Endothelial cell of hepatic sinusoid (primary cell): ENCODE results near the gene DIP2A.
"Not testable (repeated sequence)": the region's sequence is repeated elsewhere in the genome, so short reads cannot be mapped to it uniquely, and the experiment has no call there.

ENCODE experiments used
- in situ Hi-C: cut with HindIII; loops from 2 replicates; pipeline ENCODE4 v1.10.0; 2017; ENCODE audit warnings: low sequenced_read_pairs

Gene DIP2A

DNA sequence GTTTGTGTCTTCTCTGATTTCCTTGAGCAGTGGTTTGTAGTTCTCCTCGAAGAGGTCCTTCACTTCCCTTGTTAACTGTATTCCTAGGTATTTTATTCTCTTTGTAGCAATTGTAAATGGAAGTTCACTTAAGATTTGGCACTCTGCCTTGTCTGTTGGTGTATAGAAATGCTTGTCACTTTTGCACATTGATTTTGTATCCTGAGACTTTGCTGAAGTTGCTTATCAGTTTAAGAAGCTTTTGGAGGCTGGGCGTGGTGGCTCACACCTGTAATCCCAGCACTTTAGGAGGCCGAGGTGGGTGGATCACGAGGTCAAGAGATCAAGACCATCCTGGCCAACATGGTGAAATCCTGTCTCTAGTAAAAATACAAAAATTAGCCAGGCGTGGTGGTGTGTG, 119.1 kb downstream of the DIP2A start:
- in situ Hi-C loops = not testable (repeated sequence)

DNA sequence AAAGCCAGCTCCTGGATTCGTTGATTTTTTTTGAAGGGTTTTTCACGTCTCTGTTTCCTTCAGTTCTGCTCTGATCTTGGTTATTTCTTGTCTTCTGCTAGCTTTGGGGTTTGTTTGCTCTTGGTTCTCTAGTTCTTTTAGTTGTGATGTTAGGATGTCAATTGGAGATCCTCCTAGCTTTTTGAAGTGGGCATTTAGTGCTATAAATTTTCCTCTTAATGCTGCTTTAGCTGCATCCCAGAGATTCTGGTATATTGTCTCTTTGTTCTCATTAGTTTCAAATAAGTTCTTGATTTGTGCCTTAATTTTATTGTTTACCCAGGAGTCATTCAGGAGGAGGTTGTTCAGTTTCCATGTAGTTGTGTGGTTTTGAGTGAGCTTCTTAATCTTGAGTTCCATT, 120.7 kb downstream of the DIP2A start:
- in situ Hi-C loops = not testable (repeated sequence)

DNA sequence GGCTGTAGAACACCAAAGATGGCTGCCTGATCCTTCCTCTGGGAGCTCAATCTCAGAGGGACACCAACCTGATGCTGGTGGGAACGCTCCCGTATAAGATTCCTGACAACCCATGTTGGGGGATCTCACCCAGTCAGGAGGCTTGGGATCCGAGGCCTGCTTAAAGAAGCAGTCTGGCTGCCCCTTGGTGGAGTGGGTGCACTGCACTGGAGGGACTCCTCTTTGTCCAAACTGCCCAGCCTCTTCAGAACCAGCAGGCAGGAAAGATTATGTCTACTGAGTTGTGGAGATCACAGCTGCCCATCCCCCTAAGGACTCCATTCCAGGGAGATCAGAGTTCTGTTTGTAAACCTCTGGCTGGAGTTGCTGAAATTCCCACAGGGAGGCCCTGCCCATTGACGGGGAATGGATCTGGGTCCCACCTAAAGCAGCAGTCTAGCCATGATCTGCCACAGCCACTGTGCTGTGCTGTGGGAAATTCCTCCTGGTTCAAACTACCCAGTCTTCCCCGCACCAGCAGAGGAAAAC, 123.2 kb downstream of the DIP2A start:
- in situ Hi-C loops = no loop called here

DNA sequence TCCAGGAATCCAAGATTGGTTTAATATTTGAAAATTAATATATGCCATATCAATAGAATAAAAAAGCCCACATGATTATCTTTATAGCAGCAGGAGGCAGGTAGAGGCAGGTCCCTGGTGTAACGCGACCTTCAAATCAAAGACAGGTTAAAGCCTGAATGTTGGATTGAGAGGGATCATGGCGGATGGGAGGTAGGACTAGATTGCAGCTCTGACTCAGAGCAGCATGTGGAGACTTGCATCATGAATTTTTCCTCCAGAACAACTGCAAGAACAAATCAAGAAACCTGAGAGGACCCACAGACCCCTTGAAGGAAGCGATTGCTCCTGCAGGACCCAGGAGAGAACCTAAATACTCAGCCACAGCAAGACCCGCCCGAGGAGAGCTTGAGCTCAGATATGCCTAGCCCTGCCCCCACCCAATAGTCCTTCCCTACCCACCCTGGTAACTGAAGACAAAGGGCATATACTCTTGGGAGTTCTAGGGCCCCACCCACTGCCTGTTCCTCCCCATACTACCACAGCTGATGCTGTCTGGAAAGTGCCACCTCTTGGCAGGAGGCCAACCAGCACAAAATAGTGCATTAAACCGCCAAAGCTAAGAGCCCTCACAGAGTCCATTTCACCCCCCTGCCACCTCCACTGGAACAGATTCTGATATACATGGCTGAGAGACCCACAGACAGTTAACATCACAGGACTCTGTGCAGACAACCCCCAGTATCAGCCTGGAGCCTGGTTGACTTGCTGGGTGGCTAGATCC, 126.7 kb downstream of the DIP2A start:
- in situ Hi-C loops = no loop called here

DNA sequence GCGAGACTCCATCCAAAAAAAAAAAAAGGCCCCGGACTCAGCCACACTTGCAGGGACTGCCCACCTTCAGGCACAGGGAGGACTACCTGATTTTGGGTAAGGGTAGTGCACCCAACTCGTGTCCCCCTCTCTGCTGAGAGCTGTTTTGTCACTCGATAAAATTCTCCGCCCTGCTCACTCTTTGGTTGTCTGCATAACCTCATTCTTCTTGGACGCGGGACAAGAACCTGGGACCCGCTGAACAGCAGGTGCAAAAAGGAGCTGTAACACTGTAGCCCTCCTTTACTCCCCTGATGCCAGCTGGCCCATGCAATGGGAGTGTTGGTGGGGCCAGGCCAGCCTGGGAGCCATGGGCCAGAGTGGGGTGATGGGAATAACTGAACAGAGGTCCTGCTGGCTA, 135.6 kb downstream of the DIP2A start:
- in situ Hi-C loops = no loop called here

DNA sequence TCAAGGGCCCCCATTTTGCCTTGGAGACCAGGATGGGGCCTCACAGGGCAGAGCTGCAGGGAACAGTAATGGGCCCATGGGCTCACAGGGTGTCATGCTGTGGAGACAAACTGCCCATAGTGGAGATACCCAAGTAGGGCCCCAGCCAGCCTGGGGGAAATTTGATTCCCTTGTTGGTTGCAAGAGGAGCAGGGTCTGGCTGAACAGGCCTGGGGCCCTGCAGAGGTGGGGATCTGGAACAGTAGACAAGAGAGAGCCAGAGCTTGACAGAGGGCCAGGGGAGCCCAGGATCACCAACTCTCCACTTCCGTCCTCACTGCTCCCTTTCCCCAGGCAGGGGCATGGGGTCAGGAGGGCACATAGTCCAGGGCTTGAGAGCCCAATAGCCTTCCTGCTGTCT, 137.5 kb downstream of the DIP2A start:
- in situ Hi-C loops = no loop called here

DNA sequence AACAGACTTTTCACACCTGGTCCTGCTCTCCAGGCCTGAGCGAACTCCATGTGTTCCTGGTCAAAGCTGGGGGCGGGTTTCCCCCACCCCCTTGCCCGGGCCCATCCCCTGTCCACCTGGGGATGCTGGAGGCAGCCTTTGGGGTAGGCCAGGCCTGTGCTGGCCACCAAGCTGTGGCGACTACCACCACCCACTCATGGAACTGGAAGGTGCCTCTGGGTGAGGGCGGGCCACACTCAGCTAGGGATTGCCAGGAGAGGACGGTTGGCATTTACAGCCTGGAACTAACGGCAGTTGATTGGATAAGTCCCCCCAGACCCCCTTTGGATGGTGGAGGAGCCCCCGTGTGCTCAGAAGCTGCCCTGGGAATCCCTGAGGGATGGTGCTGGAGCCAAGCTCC, 138.3 kb downstream of the DIP2A start:
- in situ Hi-C loops = no loop called here

DNA sequence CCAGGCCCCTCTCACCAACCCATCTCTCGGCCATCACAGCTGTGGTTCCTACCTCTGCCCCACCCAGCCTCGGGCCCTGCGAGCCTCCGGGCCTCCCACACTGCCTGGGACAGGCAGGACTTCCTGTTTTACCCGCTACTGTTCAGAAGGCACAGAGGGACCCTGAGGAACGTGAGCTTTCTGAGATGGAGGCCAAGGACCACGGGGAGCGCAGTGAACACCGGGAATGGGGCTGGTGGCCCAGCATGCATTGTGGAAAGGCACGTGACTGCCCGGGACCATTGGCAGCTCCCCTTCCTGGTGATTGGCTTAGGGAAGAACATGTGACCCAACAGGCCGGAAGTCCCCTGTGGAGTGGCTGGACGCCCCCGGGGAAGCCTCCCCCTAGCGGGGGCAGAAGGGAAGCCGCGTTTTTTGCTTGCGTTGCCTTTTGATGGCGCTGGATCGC, 139.2 kb downstream of the DIP2A start:
- in situ Hi-C loops = no loop called here

DNA sequence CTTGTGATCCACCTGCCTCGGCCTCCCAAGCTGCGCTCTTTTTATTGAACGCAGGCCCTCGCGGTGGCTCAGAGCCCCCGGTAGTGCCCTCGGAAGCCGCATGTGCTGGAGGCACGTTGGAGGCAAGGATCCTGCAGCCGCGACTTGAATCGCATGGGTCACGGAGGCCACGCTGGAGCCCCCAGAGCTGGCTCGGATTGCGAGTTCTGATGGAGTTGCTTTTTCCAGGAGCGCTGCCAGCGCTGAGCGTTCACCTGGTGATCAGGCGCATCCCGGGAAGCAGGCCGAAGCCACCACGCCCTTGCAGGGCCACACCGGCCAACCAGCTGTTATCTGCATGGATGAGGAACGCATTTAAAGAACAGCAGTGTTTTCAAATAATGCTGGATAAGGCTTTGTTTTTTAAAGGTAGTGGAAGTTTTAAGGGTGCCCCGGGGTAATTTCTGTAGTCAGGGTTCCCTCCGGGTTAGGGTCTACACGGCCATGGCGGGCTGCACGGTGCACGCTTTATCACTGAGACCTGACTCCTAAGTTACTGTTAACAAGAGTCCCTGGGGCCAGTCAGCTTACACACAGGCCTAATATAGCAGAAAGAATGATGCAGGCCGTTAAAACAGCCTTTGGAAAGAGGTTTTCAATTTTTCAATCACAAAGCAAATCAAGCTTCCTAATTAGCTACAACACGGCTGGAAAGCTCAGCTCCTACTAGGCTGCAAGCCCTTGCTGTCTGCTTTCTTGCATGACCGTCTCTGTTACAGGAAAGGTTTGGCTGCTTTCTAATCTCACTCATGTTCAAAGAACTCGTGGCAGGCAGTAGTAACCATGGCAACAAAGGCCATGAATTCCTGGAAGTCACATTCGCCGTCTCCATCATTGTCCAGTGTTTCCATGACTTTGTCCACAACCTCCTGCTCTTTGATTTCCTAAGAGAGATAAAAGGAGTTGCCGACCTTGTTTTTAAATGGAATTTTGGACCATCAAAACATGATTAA, 140.2 kb downstream of the DIP2A start:
- in situ Hi-C loops = no loop called here

DNA sequence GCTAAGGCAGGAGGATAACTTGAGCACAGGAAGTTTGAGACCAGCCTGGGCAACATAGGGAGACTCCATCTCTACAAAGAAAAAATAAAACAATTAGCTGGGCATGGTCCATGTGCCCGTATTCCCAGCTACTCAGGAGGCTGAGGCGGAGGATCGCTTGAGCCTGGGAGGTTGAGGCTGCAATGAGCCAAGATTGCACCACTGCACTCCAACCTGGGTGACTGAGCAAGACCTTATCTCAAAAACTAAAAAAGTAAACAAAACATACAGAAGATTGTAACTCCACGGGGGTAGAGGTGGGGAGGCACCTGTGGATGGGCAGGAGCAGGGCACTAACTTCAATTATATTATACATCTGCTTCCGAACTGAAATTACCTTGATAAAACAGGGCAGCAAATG, 141.6 kb downstream of the DIP2A start:
- in situ Hi-C loops = no loop called here

DNA sequence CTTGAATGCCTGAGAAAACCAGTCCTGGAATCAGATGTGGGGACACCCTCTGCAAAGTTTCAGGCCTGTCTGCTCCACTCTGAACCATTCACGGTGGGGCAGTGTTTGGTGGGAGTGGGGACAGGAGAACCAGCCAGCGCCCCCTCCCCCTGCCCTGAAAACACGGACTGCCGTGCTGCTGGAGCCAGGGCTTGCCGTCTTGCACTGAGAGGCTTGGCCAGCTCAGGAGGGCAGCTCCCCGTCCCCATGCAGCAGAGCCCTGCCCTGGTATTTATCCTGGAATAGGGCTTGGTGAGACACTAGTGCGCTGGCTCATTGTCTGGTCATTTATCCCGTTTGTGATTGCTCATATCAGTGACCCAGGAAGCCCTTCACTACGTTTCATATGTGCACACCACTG, 142.3 kb downstream of the DIP2A start:
- in situ Hi-C loops = no loop called here

DNA sequence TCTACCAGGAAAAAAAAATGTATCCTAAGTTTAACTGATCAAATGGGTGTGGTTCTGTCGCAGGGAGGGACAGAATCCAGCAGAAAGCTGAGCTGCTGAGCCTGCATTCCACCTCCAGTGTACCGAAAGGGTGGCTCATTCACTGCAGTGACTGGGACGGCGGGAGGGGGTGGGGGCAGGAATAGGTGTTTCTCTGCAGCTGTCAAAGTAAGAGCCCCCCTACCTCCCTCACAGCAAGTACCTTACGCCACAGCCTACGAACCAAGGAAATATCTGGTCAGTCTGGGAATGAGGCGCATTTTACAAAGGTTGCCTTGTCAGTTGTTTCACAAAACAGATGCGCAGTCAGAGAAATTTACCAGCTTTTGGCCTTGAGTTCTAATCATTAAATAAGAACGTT, 144.5 kb downstream of the DIP2A start:
- in situ Hi-C loops = no loop called here

DNA sequence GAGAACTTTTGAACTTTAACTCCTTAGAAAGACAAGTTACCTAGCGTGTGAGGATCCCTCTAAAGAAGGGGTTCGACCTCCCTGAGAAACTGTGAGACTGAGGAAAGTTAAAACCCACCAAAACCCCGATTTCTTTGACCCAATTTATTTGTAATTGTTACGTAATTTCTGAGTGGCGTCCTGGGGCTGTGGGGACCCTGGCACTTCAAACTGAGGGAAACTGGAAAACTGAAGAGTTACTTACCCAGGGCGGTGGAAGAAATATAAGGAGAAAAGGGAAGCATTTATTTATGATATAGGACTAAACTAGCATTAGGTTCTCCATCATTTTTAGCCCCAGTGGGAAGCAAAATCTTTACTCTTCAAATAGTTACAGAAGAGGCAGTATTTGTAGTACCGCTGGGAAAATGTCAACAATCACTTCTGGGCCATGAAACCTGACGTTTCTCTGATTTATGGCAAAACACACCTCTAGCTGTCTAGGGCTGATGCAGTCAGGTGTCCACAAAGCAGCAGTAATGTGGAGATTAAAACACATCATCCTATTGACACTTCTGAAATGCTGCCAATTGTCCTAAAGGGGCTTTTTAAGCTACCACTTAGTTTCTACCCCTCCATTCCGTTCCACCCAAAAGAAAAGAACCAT, 145.8 kb downstream of the DIP2A start:
- in situ Hi-C loops = no loop called here

DNA sequence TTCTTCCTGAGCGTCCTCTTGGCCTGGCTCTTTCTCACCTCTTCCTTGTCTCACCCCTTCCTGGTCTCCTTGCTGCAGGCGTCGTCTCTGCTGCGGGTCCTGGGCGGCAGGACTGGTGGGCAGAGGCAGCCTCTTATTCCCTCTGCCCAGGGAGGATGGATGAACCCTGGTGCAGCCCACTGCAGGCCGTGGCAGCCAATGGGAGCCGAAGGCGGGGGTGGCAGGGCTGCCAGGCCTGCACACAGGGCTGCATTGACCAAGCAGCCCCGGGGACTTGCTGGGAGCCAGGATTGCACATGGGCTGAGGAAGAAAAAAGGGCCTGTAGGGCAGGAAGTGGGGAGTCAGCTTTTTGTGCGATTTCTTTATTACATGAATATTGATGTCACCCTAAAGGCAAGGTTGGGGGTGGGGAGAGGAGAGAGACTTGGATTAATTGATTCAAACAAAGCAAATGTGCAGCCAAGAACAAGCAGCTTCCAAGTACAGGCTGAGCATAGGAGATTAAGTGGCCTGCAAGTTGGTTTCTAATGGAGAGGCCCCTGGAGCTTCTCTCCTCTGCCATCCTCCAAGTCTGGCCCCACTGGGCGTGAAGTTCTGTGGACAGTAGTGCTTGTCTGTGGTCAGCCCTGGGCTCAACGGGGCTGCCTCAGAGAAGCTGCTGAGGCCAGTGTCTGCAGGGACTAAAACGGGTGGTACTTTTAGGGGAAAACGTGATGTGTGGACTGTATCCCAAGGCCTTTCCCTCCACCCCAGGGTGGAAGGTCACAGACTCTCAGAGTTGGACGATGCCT, 146.5 kb downstream of the DIP2A start, which contains the start of gene S100B:
TSS of gene S100B (minus strand) at position 108 of the 792 bp plus-strand sequence. CDS start 2,667 bp downstream, outside the sequence.
- in situ Hi-C loops = no loop called here

DNA sequence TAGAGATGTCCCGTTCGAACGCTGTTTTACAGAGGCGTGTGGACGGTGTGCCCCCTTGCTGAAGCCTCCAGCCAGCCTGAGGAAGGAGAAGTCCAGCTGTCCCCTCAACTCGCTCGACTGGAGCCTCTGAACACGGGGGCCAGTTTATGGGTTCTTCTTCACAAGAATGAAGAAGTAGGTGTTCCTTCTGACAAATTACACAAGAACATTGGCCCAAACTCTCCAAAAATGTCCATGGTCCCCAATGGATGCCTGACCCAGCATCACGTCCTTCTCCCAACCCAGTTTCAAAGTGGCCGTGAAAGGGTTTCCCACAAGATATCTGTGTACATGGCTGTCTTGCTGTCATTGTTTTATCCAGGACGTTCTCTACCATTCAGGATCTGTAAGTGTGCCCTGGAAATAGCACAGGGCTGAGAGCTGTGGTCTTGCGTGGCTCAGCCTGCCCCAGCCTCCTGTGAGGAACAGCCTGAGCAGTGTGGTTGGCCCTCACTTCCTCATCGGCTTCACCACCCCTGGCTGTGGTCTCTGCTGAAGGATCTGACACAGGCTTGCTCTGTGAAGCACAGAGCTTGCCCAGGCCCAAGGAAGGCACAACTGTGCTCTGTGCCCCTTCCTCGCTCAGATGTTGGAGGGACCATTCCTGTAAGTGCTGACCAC, 147.2 kb downstream of the DIP2A start:
- in situ Hi-C loops = no loop called here

DNA sequence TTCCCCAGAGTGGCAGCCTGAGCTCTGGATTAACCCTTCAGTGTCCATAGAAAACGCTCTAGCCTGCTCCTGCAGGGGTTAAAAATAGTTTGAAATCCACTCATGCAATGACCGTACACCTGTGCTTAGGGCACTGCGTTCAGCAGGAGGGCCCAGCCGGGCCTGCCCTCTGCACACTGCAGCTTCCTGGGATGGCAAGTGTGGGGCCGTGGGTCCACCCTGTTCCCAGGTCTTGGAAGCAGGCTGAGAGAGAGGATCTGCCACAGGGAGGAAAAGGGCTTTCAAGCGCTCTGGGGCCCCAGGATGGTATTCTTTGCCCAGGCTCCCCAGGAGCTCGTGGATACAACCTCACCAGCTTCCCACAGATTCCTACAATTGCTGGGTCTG, 147.7 kb downstream of the DIP2A start:
- in situ Hi-C loops = no loop called here

DNA sequence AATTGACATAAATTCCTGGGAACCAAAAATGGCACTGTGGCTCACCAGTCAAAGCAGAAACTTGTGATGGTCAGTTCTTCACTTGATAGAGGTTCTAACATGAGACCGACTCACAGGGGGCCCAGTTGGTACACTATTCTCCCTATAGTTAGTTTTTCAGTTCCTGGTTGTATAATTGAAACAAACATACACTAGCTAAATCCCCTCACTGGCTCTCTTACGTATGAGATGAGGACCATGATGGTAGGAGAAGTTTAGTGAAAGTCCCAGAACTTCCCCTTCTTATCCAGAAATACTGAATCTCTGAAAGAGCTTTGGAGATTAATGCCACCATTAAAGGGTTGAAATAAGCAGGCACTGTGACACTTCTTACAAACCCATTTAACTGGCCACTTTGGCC, 148.9 kb downstream of the DIP2A start:
- in situ Hi-C loops = no loop called here

DNA sequence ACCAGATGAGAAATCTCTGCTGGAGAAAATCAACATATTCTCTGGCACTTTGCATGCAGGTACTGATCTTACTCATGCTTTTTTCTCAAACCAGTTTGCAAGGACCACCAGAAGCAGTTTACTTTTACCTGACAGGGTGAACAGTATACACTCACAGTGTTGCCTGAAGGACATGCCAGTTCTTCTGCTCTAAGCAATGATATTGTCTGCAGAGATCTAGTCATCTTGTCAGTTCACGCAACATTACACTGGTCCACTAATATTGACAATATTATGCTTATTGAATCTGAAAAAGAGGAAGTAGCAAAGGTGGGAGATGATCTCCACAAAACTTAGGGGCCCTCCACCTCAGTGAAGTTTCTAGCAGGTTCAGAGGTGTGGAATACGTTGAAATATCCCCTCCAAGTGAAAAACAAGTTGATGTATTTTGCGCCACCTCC, 150.0 kb downstream of the DIP2A start:
- in situ Hi-C loops = no loop called here

DNA sequence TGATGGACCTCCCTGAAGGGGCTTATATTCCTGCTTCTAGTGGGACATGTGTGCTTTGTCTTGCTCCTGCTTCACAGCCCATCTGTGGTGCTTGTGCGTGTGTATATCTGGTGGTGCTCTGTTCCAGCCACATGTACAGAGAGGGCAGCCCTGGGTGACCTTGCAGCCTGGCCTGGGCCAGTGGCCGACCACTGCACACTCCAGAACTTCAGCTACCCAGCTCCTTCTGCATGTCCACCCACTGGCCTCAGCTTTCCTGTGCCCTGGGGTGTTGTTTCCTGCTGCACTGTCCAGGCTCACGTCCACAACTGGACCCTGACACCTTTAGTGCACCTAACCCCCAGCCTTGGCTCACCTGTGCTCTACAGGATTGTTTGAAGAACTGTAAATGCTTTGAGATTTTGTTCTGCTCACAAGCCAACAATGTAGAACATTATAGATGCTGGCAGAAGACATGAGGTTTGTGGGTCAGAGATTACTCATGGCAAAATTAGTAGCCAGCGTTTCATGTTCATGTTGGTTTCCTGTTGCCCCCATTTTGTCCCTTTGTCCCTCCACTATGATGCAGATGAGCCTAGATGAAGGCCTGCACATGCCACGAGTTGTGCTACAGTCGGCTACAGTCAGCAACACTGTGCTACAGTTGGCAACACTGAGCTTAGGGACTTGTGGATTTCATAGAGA, 151.5 kb downstream of the DIP2A start:
- in situ Hi-C loops = no loop called here
